SK-N-SH (cell line): ENCODE measurements around the gene CAMK2B. TPM values are rescaled to one million over a fixed set of nuclear protein-coding genes. Genes with fewer than 3 reads are reported as not detected.

Source experiments
- polyA plus RNA-seq, 3 experiments: library from polyadenylated mRNA; depleted of rRNA; stranded (reverse); fragments of >200 nt; gene quantifications; 2 replicates each; pipeline ENCODE4 v1.2.3, GENCODE V29; 2012

The CAMK2B gene
- polyA plus RNA-seq, 1 of the 3 experiments (the other 2 are of a cell fraction), result 0.20 TPM

Other genes with a start within 250 kb of the CAMK2B start
- gene POLM, start 243.1 kb downstream of the CAMK2B start, polyA plus RNA-seq (2012; rRNA removed), result 17.4 and 23.1 TPM in 2 replicates
- 40.3 and 105 TPM in 2 replicates for gene AEBP1, start 221.2 kb downstream of the CAMK2B start, polyA plus RNA-seq (2012; rRNA removed)
- gene POLD2, start 202.0 kb downstream of the CAMK2B start, polyA plus RNA-seq (2012; rRNA removed), result 163 and 194 TPM in 2 replicates
- gene MYL7, start 184.3 kb downstream of the CAMK2B start, polyA plus RNA-seq (2012; rRNA removed), result 0.47 TPM in 1 of 2 replicates, not detected in the other
- gene GCK, start 136.2 kb downstream of the CAMK2B start, polyA plus RNA-seq (2012; rRNA removed), result 1.1 and 1.6 TPM in 2 replicates
- gene YKT6, start 124.6 kb downstream of the CAMK2B start, polyA plus RNA-seq (2012; rRNA removed), result 170 and 213 TPM in 2 replicates
- 66.0 and 83.1 TPM in 2 replicates for gene NUDCD3, start 165.1 kb upstream of the CAMK2B start, polyA plus RNA-seq (2012; rRNA removed)
- 0.03 TPM in 1 of 2 replicates, not detected in the other for gene NPC1L1, start 215.7 kb upstream of the CAMK2B start, polyA plus RNA-seq (2012; rRNA removed)
- 97.1 and 126 TPM in 2 replicates for gene DDX56, start 248.3 kb upstream of the CAMK2B start, polyA plus RNA-seq (2012; rRNA removed)